Suprapubic skin (tissue), 4 donors: ENCODE results near the gene NFATC3.

Experiments used
- CTCF ChIP-seq, 2 donors: fragments of 200-600 bp in 1 of 2; fragments of 450-650 bp in 1 of 2; sonication (generic) in 1 of 2; IDR thresholded peaks; one replicate each; pipeline ENCODE4 v1.5.1; 2016 to 2019; ENCODE audit warnings: antibody characterized with exemption in 2 of 2, mild to moderate bottlenecking in 1 of 2, moderate library complexity in 1 of 2
- EP300 ChIP-seq: sonication (generic); formaldehyde crosslinking; IDR thresholded peaks from one replicate; pipeline ENCODE4 v1.6.1; 2017; ENCODE audit warnings: antibody characterized with exemption
- POLR2A ChIP-seq, 2 donors: fragments of 450-650 bp; IDR thresholded peaks; one replicate each; pipeline ENCODE4 v1.6.1; 2017; ENCODE audit warnings: antibody characterized with exemption in 2 of 2, mild to moderate bottlenecking in 2 of 2, moderate library complexity in 2 of 2
- POLR2AphosphoS5 ChIP-seq, 3 donors: sonication (generic); formaldehyde crosslinking; IDR thresholded peaks; one replicate each; pipeline ENCODE4 v1.6.1; 2017; ENCODE audit warnings: antibody characterized with exemption in 3 of 3

DNA sequence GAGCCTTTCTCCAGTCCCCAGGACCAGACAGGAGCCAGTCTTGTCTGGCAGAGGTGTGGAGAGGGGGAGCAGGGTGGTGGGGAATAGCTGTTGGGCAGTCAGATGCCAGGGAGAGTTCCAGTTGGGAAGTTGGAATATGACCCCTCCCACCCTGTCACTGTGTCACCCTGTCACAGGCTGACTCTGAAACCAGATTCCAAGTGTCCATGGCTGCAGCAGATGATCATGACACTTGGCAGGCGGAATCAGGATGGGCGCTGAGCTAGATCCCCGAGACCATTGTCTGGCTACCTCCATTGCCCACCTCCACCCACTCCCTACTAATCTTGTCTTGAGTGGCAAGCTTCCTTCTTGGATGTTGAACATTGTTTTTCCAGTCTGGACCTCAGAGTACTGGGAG is 9.2 kb upstream of the NFATC3 start:
- TF ChIP-seq CTCF (IDR thresholded peaks at IDR 0.05): no peak
- TF ChIP-seq POLR2AphosphoS5 (IDR thresholded peaks at IDR 0.05): no peak
- TF ChIP-seq EP300: no peak
- no peak for TF ChIP-seq POLR2A (IDR thresholded peaks at IDR 0.05)
